ENCODE measurements around the gene MAP3K13.

MAP3K13 gene

GRCh38 chr3:185498503-185499396 lies 135.8 kb downstream of the MAP3K13 start, which contains the start of gene TMEM41A:
Gene TMEM41A, minus strand, starts transcription at chr3:185499035. Its CDS starts 74 bp downstream, at chr3:185498961.
- peak within 1 kb of the TSS; percentile 96 for H3K4me3 ChIP-seq (ENCODE audit: low read depth, low read length)
- no peak for TF ChIP-seq CTCF (IDR thresholded peaks at IDR 0.05; ENCODE audit: low read depth, low read length, missing control alignments)
- DNase-seq (ENCODE audit: low read depth) = peak; percentile 61

GRCh38 chr3:185502987-185503386 lies 140.1 kb downstream of the MAP3K13 start:
- DNase-seq (ENCODE audit: low read depth) = no peak
- peak; percentile 4 for TF ChIP-seq CTCF (IDR thresholded peaks at IDR 0.05; ENCODE audit: low read depth, low read length, missing control alignments)

DNA sequence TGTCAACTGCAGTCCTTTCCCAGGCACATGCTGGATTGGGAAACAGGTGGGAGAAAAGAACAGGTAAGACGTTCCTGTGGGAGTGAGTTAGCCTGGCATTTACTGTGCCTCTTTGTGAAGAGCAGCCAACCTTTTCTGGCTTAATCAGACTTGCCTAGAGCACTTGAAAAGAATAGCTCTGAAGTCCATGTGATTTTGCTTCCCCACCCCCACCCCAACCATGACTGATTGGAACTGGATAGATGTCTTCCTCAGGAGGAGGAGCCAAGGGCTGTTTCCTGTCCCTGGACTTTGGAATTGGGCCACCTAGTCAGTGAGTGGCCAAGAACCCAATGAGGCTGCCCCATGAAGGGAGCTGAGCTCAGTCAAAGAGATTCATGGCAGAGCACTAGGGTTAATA lies 140.6 kb downstream of the MAP3K13 start:
- H3K4me3 ChIP-seq (ENCODE audit: low read depth, low read length) = no peak overlapping the region
- TF ChIP-seq CTCF (IDR thresholded peaks at IDR 0.05; ENCODE audit: low read depth, low read length, missing control alignments) = no peak

More at GRCh38 chr3:185502987-185503386, 140.1 kb downstream of the MAP3K13 start:
- no peak overlapping the region for H3K4me3 ChIP-seq (ENCODE audit: low read depth, low read length)

GRCh38 chr3:185504636-185505035 lies 141.7 kb downstream of the MAP3K13 start:
- no peak overlapping the region for H3K4me3 ChIP-seq (ENCODE audit: low read depth, low read length)

More for the DNA sequence above, 140.6 kb downstream of the MAP3K13 start:
- DNase-seq (ENCODE audit: low read depth) = no peak

DNA sequence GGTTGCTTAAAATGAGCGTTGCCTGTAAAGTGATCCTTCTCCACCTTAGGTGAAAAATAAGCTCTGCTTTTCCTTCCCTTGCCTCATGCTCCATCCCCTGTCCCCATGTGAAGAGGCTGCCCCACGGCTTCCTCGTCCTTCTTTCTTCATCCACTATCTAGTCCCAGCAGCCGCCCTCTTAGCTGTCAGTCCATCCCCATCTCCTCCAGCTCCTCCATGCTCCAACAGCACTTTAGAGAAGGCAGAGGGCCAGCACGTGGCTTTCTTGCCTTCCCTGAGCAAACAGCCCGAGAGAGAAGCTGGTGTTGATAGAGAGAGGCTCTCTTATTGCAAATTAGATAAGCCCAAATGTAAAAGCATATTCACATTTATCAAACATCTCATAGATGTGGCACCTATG lies 144.9 kb downstream of the MAP3K13 start:
- no peak for DNase-seq (ENCODE audit: low read depth)
- TF ChIP-seq CTCF (IDR thresholded peaks at IDR 0.05; ENCODE audit: low read depth, low read length, missing control alignments) = no peak
- H3K4me3 ChIP-seq (ENCODE audit: low read depth, low read length) = no peak overlapping the region

More at GRCh38 chr3:185504636-185505035, 141.7 kb downstream of the MAP3K13 start:
- DNase-seq (ENCODE audit: low read depth) = no peak
- TF ChIP-seq CTCF (IDR thresholded peaks at IDR 0.05; ENCODE audit: low read depth, low read length, missing control alignments) = no peak

DNA sequence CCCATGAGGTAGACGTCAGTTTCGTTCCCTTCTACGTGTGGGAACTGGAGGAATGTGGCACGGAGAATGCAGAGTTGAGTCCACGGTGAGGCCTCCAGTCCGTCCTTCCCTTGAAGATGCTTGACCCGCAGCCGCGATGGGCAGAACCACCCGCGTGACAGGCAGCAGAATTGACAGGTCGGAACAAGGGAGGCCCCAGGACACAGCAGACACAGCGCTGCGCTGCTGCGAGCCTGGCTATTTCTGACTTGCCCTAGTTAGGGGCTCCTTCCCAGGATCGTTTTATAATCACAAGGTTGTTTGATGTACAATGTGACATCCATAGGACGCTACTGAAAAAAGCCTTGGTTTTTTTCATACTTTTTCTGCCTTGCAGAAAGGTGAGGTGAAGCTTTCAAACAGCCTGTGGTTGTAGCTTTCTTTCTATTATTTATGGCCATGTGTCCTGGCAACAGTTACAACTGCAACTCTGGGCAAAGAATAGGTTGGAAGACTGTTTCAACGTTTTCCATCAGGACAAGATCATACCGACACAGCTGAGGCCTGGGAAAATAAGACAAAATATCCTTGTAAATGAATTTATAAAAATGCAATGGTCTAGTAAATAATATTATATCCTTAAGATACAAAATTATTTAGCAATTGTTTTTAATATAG lies 145.5 kb downstream of the MAP3K13 start:
- no peak for TF ChIP-seq CTCF (IDR thresholded peaks at IDR 0.05; ENCODE audit: low read depth, low read length, missing control alignments)
- no peak overlapping the region for H3K4me3 ChIP-seq (ENCODE audit: low read depth, low read length)
- no peak for DNase-seq (ENCODE audit: low read depth)

Data from GM12864 (cell line).